Activated CD8-positive, alpha-beta T cell treated with anti-CD3 and anti-CD28 coated beads for 36 hours (primary cell): ENCODE results near the gene CLHC1. TPM values are rescaled to one million over a fixed set of nuclear protein-coding genes. Genes with fewer than 3 reads are reported as not detected.
"Not testable (repeated sequence)": the region's sequence is repeated elsewhere in the genome, so short reads cannot be mapped to it uniquely, and the experiment has no call there.

Experiments
- ATAC-seq: fragments of 200-7000 bp; cut with Tn5 transposase; one replicate; pipeline ENCODE4 v1.10.0; 2021; ENCODE audit warnings: mild to moderate bottlenecking, moderate library complexity
- CTCF ChIA-PET: fragments of 350-600 bp; sonication (Branson Sonifier 250); formaldehyde crosslinking; loops from one replicate; lab custom pipeline; 2021; ENCODE audit warnings: antibody characterized with exemption; lab: Charles Lee
- POLR2A ChIA-PET: fragments of 350-600 bp; sonication (Branson Sonifier 250); formaldehyde crosslinking; loops from one replicate; lab custom pipeline; 2021; ENCODE audit warnings: antibody characterized with exemption; lab: Charles Lee
- DNase-seq: peaks from one replicate; pipeline ENCODE4 v3.0.0-alpha.2; 2020
- H3K27ac Mint-ChIP-seq: one replicate; pipeline ENCODE4 v1.8.0; 2021; ENCODE audit warnings: mild to moderate bottlenecking, mixed read lengths
- H3K27me3 Mint-ChIP-seq: one replicate; pipeline ENCODE4 v1.8.0; 2021; ENCODE audit warnings: mixed read lengths
- H3K36me3 Mint-ChIP-seq: one replicate; pipeline ENCODE4 v1.8.0; 2021; ENCODE audit warnings: low read depth, mixed read lengths
- H3K4me1 Mint-ChIP-seq: one replicate; pipeline ENCODE4 v1.8.0; 2021; ENCODE audit warnings: low read depth, mixed read lengths
- H3K4me3 Mint-ChIP-seq: one replicate; pipeline ENCODE4 v1.8.0; 2021; ENCODE audit warnings: mild to moderate bottlenecking, moderate library complexity, mixed read lengths
- H3K9me3 Mint-ChIP-seq: one replicate; pipeline ENCODE4 v1.8.0; 2021; ENCODE audit warnings: mixed read lengths
- intact Hi-C: fragments of 100-400 bp; cut with micrococcal nuclease; formaldehyde crosslinking; loops from one replicate; pipeline ENCODE4 v1.10.0; 2022
- total RNA-seq, 2 experiments: library from RNA; stranded (reverse); gene quantifications; one replicate each; pipeline ENCODE4 v1.2.3, GENCODE V29; 2021
- TF ChIP-seq, protein P1 (sequence below): fragments of 200-600 bp; IDR thresholded peaks from one replicate; pipeline ENCODE4 v1.8.0; 2022; ENCODE audit warnings: antibody characterized with exemption, mild to moderate bottlenecking

CLHC1 gene
- total RNA-seq, 2 experiments from 2014 or later: 4.2 to 5.6 TPM

DNA sequence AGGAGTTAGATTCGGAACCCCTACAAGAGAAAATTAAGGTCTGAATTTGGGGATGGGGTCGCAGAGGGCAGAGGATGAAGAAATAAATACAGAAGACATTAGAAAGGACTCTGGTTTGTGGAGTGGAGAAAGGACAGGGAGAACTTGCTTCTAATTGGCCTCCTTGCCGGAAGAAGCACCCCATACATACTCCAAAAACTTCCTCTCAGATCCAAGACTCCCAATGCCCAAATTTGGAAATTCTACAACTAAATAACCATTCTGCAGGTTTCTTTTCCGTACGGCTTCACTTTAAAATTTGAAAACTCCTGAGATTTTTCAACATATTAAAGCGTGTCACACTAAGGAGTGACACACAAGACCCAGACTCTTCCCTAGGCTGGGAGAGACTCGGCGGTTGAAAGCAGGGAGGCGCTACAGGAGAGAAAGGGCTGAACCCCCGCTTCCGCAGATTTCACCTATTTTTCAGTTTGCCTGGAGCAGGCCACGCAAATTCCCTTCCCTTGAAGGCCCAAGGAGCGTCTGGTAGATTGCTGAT, 478 bp downstream of the CLHC1 start:
- peaks cover 59% of the 10 kb centered on the region for H3K36me3 Mint-ChIP-seq

DNA sequence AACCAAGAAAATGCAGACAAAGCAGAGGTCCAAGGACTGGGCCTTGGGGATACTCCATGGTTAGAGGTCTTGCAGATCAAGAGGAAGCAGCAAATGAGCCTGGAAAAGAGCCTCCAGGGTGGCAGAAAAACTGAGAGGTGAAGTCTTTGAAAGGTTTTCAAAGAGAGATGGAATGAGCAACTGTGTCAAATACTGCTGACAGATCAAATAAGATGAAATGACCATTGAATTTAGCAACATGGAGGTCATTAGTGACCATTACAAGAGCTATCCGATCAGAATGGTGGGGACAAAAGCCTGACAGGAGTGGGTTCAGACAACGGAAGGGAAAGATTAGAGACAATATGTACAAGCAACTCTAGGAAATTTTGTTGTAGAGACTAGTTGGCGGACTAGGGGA, 1.5 kb downstream of the CLHC1 start:
- ChIA-PET CTCF (no interaction called here), POLR2A (interaction anchor here (0.7 to 0.9 kb wide), 2 partner anchors 56 to 289 kb away, joined by 3 read pairs; partner anchors contain the start of gene CFAP36)
- TF ChIP-seq, protein P1, sequence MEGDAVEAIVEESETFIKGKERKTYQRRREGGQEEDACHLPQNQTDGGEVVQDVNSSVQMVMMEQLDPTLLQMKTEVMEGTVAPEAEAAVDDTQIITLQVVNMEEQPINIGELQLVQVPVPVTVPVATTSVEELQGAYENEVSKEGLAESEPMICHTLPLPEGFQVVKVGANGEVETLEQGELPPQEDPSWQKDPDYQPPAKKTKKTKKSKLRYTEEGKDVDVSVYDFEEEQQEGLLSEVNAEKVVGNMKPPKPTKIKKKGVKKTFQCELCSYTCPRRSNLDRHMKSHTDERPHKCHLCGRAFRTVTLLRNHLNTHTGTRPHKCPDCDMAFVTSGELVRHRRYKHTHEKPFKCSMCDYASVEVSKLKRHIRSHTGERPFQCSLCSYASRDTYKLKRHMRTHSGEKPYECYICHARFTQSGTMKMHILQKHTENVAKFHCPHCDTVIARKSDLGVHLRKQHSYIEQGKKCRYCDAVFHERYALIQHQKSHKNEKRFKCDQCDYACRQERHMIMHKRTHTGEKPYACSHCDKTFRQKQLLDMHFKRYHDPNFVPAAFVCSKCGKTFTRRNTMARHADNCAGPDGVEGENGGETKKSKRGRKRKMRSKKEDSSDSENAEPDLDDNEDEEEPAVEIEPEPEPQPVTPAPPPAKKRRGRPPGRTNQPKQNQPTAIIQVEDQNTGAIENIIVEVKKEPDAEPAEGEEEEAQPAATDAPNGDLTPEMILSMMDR: no peak
- no peak for DNase-seq
- no peak for ATAC-seq
- intact Hi-C loops: no loop called here
- Mint-ChIP-seq H3K27me3 (no peaks in the 10 kb centered on the region), H3K4me3 (peak overlapping the region; percentile 90), H3K4me1 (peaks cover 46% of the 10 kb centered on the region), H3K27ac (no peak overlapping the region), H3K9me3 (no peaks in the 10 kb centered on the region), H3K36me3 (peaks cover 54% of the 10 kb centered on the region)

More for the DNA sequence above, 478 bp downstream of the CLHC1 start:
- Mint-ChIP-seq H3K9me3 (no peaks in the 10 kb centered on the region), H3K4me3 (peak overlapping the region; percentile 90), H3K27ac (peak overlapping the region; percentile 96), H3K27me3 (no peaks in the 10 kb centered on the region), H3K4me1 (peaks cover 54% of the 10 kb centered on the region)
- peak; percentile 6 for ATAC-seq
- intact Hi-C loops: no loop called here
- POLR2A ChIA-PET: interaction anchor here (0.6 kb wide), 1 partner anchor 23 kb away, joined by 3 read pairs; no protein-coding TSS in a partner anchor
- no peak for DNase-seq
- TF ChIP-seq, protein P1: no peak
- CTCF ChIA-PET: no interaction called here

DNA sequence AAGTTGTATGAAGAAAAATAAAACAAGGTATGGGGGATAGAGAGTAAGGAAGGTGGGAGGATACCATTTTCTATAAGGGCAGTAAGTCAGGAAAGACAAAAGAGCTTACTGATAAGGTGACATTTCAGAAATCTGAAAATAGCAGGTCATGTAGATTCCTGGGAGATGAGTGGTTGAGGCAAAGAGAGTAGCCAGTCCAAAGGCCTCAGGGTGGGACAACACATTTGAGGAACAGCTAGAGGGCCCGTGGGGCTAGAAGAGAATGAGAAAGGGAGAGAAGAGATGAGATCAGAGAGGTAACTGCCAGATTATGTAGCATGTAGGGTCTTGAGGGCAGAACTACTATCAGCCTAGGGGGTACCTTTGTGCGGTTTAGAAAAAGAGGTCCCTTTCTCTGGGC, 2.9 kb downstream of the CLHC1 start:
- TF ChIP-seq, protein P1: no peak

DNA sequence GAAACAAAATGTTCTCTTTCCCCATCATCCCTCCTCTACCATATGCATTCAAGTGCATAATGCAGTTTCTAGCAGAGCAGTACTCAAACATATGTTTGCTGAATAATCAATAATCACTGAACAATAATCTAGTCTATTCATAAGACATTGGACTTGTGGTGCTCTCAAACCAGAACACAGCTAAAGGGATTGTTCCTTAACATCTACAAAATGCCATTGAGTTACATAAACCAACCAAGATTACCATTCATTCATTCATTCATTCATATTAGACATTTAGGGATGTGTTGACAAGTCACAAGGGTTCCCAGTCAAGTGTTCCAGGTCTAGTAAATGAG, 3.9 kb downstream of the CLHC1 start:
- ChIA-PET POLR2A (interaction anchor here (0.8 to 2.9 kb wide), 2 partner anchors 42 to 222 kb away, joined by 3 to 7 read pairs; partner anchors contain the start of gene MTIF2), CTCF (no interaction called here)
- no peaks in the 10 kb centered on the region for H3K27me3 Mint-ChIP-seq
- DNase-seq: no peak
- peaks cover 37% of the 10 kb centered on the region for H3K36me3 Mint-ChIP-seq
- H3K9me3 Mint-ChIP-seq: no peaks in the 10 kb centered on the region
- H3K4me3 Mint-ChIP-seq: peak overlapping the region; percentile 11
- H3K27ac Mint-ChIP-seq: peak overlapping the region; percentile 81
- peaks cover 29% of the 10 kb centered on the region for H3K4me1 Mint-ChIP-seq
- intact Hi-C loops: loop anchor here (10.0 kb wide), 2 partner anchors 213 to 653 kb away; no protein-coding TSS in a partner anchor
- ATAC-seq: no peak
- TF ChIP-seq, protein P1: no peak

More for the DNA sequence above, 2.9 kb downstream of the CLHC1 start:
- H3K27me3 Mint-ChIP-seq: no peaks in the 10 kb centered on the region
- no peaks in the 10 kb centered on the region for H3K9me3 Mint-ChIP-seq
- ChIA-PET CTCF (no interaction called here), POLR2A (interaction anchor here (2.9 kb wide), 1 partner anchor 41 kb away, joined by 7 read pairs; the partner anchor contains the start of gene MTIF2)
- peak overlapping the region; percentile 6 for H3K27ac Mint-ChIP-seq
- intact Hi-C loops: loop anchor here (10.0 kb wide), 2 partner anchors 214 to 654 kb away; no protein-coding TSS in a partner anchor
- peaks cover 34% of the 10 kb centered on the region for H3K4me1 Mint-ChIP-seq
- no peak overlapping the region for H3K4me3 Mint-ChIP-seq
- ATAC-seq (no peak), DNase-seq (no peak)
- peaks cover 47% of the 10 kb centered on the region for H3K36me3 Mint-ChIP-seq

DNA sequence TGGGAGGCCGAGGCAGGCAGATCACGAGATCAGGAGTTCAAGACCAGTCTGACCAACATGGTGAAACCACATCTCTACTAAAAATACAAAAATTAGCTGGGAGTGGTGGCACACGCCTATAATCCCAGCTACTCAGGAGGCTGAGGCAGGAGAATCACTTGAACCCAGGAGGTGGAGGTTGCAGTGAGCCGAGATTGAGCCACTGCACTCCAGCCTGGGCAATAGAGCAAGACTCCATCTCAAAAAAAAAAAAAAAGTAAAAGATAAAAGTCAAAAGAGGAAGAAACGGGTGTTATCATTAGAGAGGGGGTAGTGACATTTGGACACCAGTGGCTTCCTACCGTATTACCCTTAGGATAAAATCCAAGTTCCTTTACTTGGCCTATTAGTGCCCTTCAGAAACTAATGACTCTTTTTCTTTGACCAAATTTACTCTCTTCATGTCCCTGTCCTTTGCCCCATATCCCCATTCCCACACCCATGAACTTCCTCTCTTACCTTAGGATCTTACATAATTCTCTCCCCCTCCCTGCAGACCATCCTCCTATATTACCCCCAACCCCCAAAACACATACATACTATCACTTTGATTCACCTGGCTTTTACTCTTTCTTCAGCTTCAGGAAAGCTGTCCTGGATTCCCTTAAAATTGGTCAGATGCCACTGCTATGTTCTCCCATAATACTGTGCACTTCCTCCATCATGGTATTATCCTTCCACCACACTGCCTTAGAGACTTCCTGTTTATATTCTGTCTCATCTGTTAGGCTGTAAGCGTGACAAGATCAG, 4.5 kb downstream of the CLHC1 start:
- H3K9me3 Mint-ChIP-seq, ATAC-seq, DNase-seq, H3K27me3 Mint-ChIP-seq, CTCF ChIA-PET: not testable (repeated sequence)
- H3K4me1 Mint-ChIP-seq: peaks cover 32% of the 10 kb centered on the region
- H3K4me3 Mint-ChIP-seq: peak overlapping the region; percentile 11
- peaks cover 32% of the 10 kb centered on the region for H3K36me3 Mint-ChIP-seq
- POLR2A ChIA-PET: interaction anchor here (0.8 to 2.9 kb wide), 2 partner anchors 42 to 221 kb away, joined by 3 to 7 read pairs; partner anchors contain the start of gene MTIF2
- intact Hi-C loops: loop anchor here (10.0 kb wide), 2 partner anchors 213 to 653 kb away; no protein-coding TSS in a partner anchor
- H3K27ac Mint-ChIP-seq: peak overlapping the region; percentile 81
